Measurements from ENCODE around the gene CTAG1A. TPM values are rescaled to one million over a fixed set of nuclear protein-coding genes. Genes with fewer than 3 reads are reported as not detected.
A peak's percentile ranks its signal among the peaks of the same experiment; 100 is the strongest.
"Not testable (repeated sequence)": the region's sequence is repeated elsewhere in the genome, so short reads cannot be mapped to it uniquely, and the experiment has no call there.

The CTAG1A gene
- total RNA-seq, 1 donor from 2014 or later: not detected

GRCh38 chrX:154547245-154548027 lies 37.5 kb upstream of the CTAG1A start, which contains the start of gene IKBKG:
IKBKG (plus strand) TSS chrX:154547620; CDS start chrX:154552003, 4,383 bp downstream.
- Mint-ChIP-seq H3K9me3 (ENCODE audit: low read depth) (peaks cover 5% of the 10 kb centered on the region), H3K36me3 (ENCODE audit: low read depth) (peaks cover 4% of the 10 kb centered on the region), H3K27me3 (ENCODE audit: low read depth) (no peaks in the 10 kb centered on the region), H3K27ac (ENCODE audit: unreplicated experiment) (peak within 1 kb of the TSS; percentile 98), H3K4me3 (ENCODE audit: unreplicated experiment) (peak within 1 kb of the TSS; percentile 83), H3K4me1 (ENCODE audit: low read depth) (peaks cover 39% of the 10 kb centered on the region)
- DNase-seq (ENCODE audit: low spot score): no peak
- TF ChIP-seq CTCF (IDR thresholded peaks at IDR 0.05): no peak

GRCh38 chrX:154548028-154548316 lies 37.0 kb upstream of the CTAG1A start:
- H3K9me3 Mint-ChIP-seq (ENCODE audit: low read depth): peaks cover 5% of the 10 kb centered on the region
- peaks cover 4% of the 10 kb centered on the region for H3K36me3 Mint-ChIP-seq (ENCODE audit: low read depth)
- peak overlapping the region; percentile 83 for H3K4me3 Mint-ChIP-seq (ENCODE audit: unreplicated experiment)
- H3K27ac Mint-ChIP-seq (ENCODE audit: unreplicated experiment): peak overlapping the region; percentile 98
- no peak for TF ChIP-seq CTCF (IDR thresholded peaks at IDR 0.05)
- no peaks in the 10 kb centered on the region for H3K27me3 Mint-ChIP-seq (ENCODE audit: low read depth)
- peaks cover 34% of the 10 kb centered on the region for H3K4me1 Mint-ChIP-seq (ENCODE audit: low read depth)
- DNase-seq (ENCODE audit: low spot score): no peak

GRCh38 chrX:154549766-154550165 lies 35.2 kb upstream of the CTAG1A start:
- no peak for TF ChIP-seq CTCF (IDR thresholded peaks at IDR 0.05)
- no peaks in the 10 kb centered on the region for H3K27me3 Mint-ChIP-seq (ENCODE audit: low read depth)
- DNase-seq (ENCODE audit: low spot score): no peak
- H3K27ac Mint-ChIP-seq (ENCODE audit: unreplicated experiment): peak overlapping the region; percentile 18
- H3K4me1 Mint-ChIP-seq (ENCODE audit: low read depth): peaks cover 28% of the 10 kb centered on the region
- peaks cover 5% of the 10 kb centered on the region for H3K9me3 Mint-ChIP-seq (ENCODE audit: low read depth)
- no peak overlapping the region for H3K4me3 Mint-ChIP-seq (ENCODE audit: unreplicated experiment)
- H3K36me3 Mint-ChIP-seq (ENCODE audit: low read depth): peaks cover 5% of the 10 kb centered on the region

- H3K27me3 Mint-ChIP-seq (ENCODE audit: low read depth); H3K9me3 Mint-ChIP-seq (ENCODE audit: low read depth); H3K36me3 Mint-ChIP-seq (ENCODE audit: low read depth); H3K27ac Mint-ChIP-seq (ENCODE audit: unreplicated experiment); H3K4me3 Mint-ChIP-seq (ENCODE audit: unreplicated experiment); DNase-seq (ENCODE audit: low spot score): not testable (repeated sequence)
- H3K4me1 Mint-ChIP-seq (ENCODE audit: low read depth): peaks cover 15% of the 10 kb centered on the region
Observed at GRCh38 chrX:154552112-154552806, 32.7 kb upstream of the CTAG1A start.

- H3K36me3 Mint-ChIP-seq (ENCODE audit: low read depth); H3K9me3 Mint-ChIP-seq (ENCODE audit: low read depth); DNase-seq (ENCODE audit: low spot score); H3K27ac Mint-ChIP-seq (ENCODE audit: unreplicated experiment); H3K4me3 Mint-ChIP-seq (ENCODE audit: unreplicated experiment); H3K4me1 Mint-ChIP-seq (ENCODE audit: low read depth); H3K27me3 Mint-ChIP-seq (ENCODE audit: low read depth): not testable (repeated sequence)
Observed at GRCh38 chrX:154558060-154558690, 26.8 kb upstream of the CTAG1A start.

GRCh38 chrX:154558896-154559295 lies 26.0 kb upstream of the CTAG1A start:
- H3K9me3 Mint-ChIP-seq (ENCODE audit: low read depth); H3K4me1 Mint-ChIP-seq (ENCODE audit: low read depth); H3K27ac Mint-ChIP-seq (ENCODE audit: unreplicated experiment); H3K27me3 Mint-ChIP-seq (ENCODE audit: low read depth); H3K4me3 Mint-ChIP-seq (ENCODE audit: unreplicated experiment); H3K36me3 Mint-ChIP-seq (ENCODE audit: low read depth); DNase-seq (ENCODE audit: low spot score): not testable (repeated sequence)

GRCh38 chrX:154560326-154560725 lies 24.6 kb upstream of the CTAG1A start:
- not testable (repeated sequence) for H3K27ac Mint-ChIP-seq (ENCODE audit: unreplicated experiment); H3K9me3 Mint-ChIP-seq (ENCODE audit: low read depth); H3K4me3 Mint-ChIP-seq (ENCODE audit: unreplicated experiment); H3K4me1 Mint-ChIP-seq (ENCODE audit: low read depth); H3K27me3 Mint-ChIP-seq (ENCODE audit: low read depth); DNase-seq (ENCODE audit: low spot score); H3K36me3 Mint-ChIP-seq (ENCODE audit: low read depth)

- H3K27me3 Mint-ChIP-seq (ENCODE audit: low read depth); H3K4me1 Mint-ChIP-seq (ENCODE audit: low read depth); H3K36me3 Mint-ChIP-seq (ENCODE audit: low read depth); H3K4me3 Mint-ChIP-seq (ENCODE audit: unreplicated experiment); DNase-seq (ENCODE audit: low spot score); H3K27ac Mint-ChIP-seq (ENCODE audit: unreplicated experiment); H3K9me3 Mint-ChIP-seq (ENCODE audit: low read depth): not testable (repeated sequence)
Observed at GRCh38 chrX:154562295-154562694, 22.6 kb upstream of the CTAG1A start.

GRCh38 chrX:154570361-154570760 lies 14.6 kb upstream of the CTAG1A start:
- DNase-seq (ENCODE audit: low spot score); H3K36me3 Mint-ChIP-seq (ENCODE audit: low read depth); H3K4me1 Mint-ChIP-seq (ENCODE audit: low read depth); H3K27ac Mint-ChIP-seq (ENCODE audit: unreplicated experiment); H3K4me3 Mint-ChIP-seq (ENCODE audit: unreplicated experiment); H3K27me3 Mint-ChIP-seq (ENCODE audit: low read depth); H3K9me3 Mint-ChIP-seq (ENCODE audit: low read depth): not testable (repeated sequence)

- not testable (repeated sequence) for H3K4me3 Mint-ChIP-seq (ENCODE audit: unreplicated experiment); DNase-seq (ENCODE audit: low spot score); H3K36me3 Mint-ChIP-seq (ENCODE audit: low read depth); H3K27ac Mint-ChIP-seq (ENCODE audit: unreplicated experiment); H3K27me3 Mint-ChIP-seq (ENCODE audit: low read depth); H3K9me3 Mint-ChIP-seq (ENCODE audit: low read depth); H3K4me1 Mint-ChIP-seq (ENCODE audit: low read depth)
Observed at GRCh38 chrX:154573061-154573460, 11.9 kb upstream of the CTAG1A start.

All from chondrocyte (in vitro differentiated cells).